K562 (cell line): ENCODE results near the gene CFAP410. TPM values are rescaled to one million over a fixed set of nuclear protein-coding genes. Genes with fewer than 3 reads are reported as not detected.

Experiments used
- ARHGAP35 ChIP-seq: fragments of 450-650 bp; IDR thresholded peaks from 2 replicates; pipeline ENCODE4 v1.6.1; 2018; ENCODE audit not compliant: partially characterized antibody
- BACH1 ChIP-seq: fragments of 200-800 bp; sonication (Bioruptor generic); IDR thresholded peaks from 2 replicates; pipeline ENCODE4 v1.6.1; 2016; ENCODE audit warnings: missing genetic modification characterization, missing compliant biosample characterization
- BHLHE40 ChIP-seq: IDR thresholded peaks from 2 replicates; pipeline ENCODE4 v1.6.1; 2011; ENCODE audit warnings: low read length, improper control_type of control experiment
- GABPB1 ChIP-seq: sonication (generic); formaldehyde crosslinking; IDR thresholded peaks from 2 replicates; pipeline ENCODE4 v1.8.0; 2022; ENCODE audit warnings: mild to moderate bottlenecking, missing genetic modification reagents
- HMG20B ChIP-seq: fragments of 250-450 bp; sonication (Bioruptor Pico); IDR thresholded peaks from 2 replicates; pipeline ENCODE4 v1.5.0; 2021; ENCODE audit warnings: mild to moderate bottlenecking
- ID3 ChIP-seq, 2 experiments: fragments of 250-450 bp in 1 of 2; fragments of 450-650 bp in 1 of 2; sonication (Bioruptor Pico) in 1 of 2; IDR thresholded peaks; 2 replicates each; pipeline versions ENCODE4 v1.6.1 to v1.8.0; 2016 to 2021; ENCODE audit warnings: mild to moderate bottlenecking in 2 of 2, moderate library complexity in 2 of 2, missing compliant biosample characterization in 1 of 2, missing genetic modification characterization in 1 of 2
- NELFE ChIP-seq: IDR thresholded peaks from 2 replicates; pipeline ENCODE4 v1.6.1; 2011; ENCODE audit warnings: mild to moderate bottlenecking; ENCODE audit not compliant: insufficient read depth, insufficient read length
- PCBP1 ChIP-seq: fragments of 200-400 bp; formaldehyde crosslinking; IDR thresholded peaks from 2 replicates; pipeline ENCODE4 v1.6.1; 2018; ENCODE audit warnings: mild to moderate bottlenecking, low read depth, low read length; ENCODE audit not compliant: poor library complexity, severe bottlenecking
- SAP30 ChIP-seq: fragments of 200-600 bp; sonication (generic); IDR thresholded peaks from 2 replicates; pipeline ENCODE4 v1.6.1; 2012; ENCODE audit warnings: borderline replicate concordance, low read depth, mild to moderate bottlenecking, moderate library complexity, low read length, control low read depth, inconsistent platforms; ENCODE audit not compliant: insufficient read depth, poor library complexity, severe bottlenecking
- TEAD4 ChIP-seq, 2 experiments: sonication (generic) in 1 of 2; formaldehyde crosslinking in 1 of 2; IDR thresholded peaks; 2 replicates each; pipeline versions ENCODE4 v1.6.1 to v1.8.0; 2012 to 2022; ENCODE audit warnings: borderline replicate concordance in 1 of 2, inconsistent platforms in 1 of 2, low read length in 1 of 2, mild to moderate bottlenecking in 1 of 2, missing genetic modification reagents in 1 of 2
- YBX1 ChIP-seq: fragments of 450-650 bp; IDR thresholded peaks from 2 replicates; pipeline ENCODE4 v1.7.1; 2016; ENCODE audit warnings: mild to moderate bottlenecking
- ZBTB8A ChIP-seq: fragments of 450-650 bp; IDR thresholded peaks from 2 replicates; pipeline ENCODE4 v1.6.1; 2018; ENCODE audit warnings: mild to moderate bottlenecking, moderate library complexity; ENCODE audit not compliant: partially characterized antibody
- ZBTB9 ChIP-seq: fragments of 450-650 bp; formaldehyde crosslinking; IDR thresholded peaks from 2 replicates; pipeline ENCODE4 v1.4.0; 2020; ENCODE audit warnings: mild to moderate bottlenecking, moderate library complexity
- ZNF143 ChIP-seq: sonication (generic); formaldehyde crosslinking; IDR thresholded peaks from 2 replicates; pipeline ENCODE4 v1.9.0; 2022; ENCODE audit warnings: mild to moderate bottlenecking, missing genetic modification reagents
- ZNF263 ChIP-seq: sonication (generic); formaldehyde crosslinking; IDR thresholded peaks from 2 replicates; pipeline ENCODE4 v1.8.0; 2022; ENCODE audit warnings: mild to moderate bottlenecking, missing genetic modification reagents, borderline replicate concordance
- ZNF395 ChIP-seq: fragments of 200-800 bp; sonication (Bioruptor generic); IDR thresholded peaks from 2 replicates; pipeline ENCODE4 v1.6.1; 2017; ENCODE audit warnings: missing genetic modification characterization, missing compliant biosample characterization
- ZNF436 ChIP-seq: fragments of 250-450, 450-650 bp; sonication (Bioruptor Pico); formaldehyde crosslinking; IDR thresholded peaks from 2 replicates; pipeline ENCODE4 v1.7.0; 2020; ENCODE audit warnings: mild to moderate bottlenecking
- ZNF449 ChIP-seq: fragments of 250-450 bp; sonication (Bioruptor Pico); IDR thresholded peaks from 2 replicates; pipeline ENCODE4 v1.8.0; 2022; ENCODE audit warnings: moderate library complexity, mild to moderate bottlenecking, inconsistent platforms
- ZNF561 ChIP-seq: fragments of 450-650 bp; formaldehyde crosslinking; conservative IDR thresholded peaks from 2 replicates; pipeline ENCODE4 v1.4.0; 2020; ENCODE audit warnings: mild to moderate bottlenecking, moderate library complexity
- ZSCAN29 ChIP-seq: fragments of 450-650 bp; IDR thresholded peaks from 2 replicates; pipeline ENCODE4 v1.6.1; 2017
- ZSCAN32 ChIP-seq: fragments of 450-650 bp; formaldehyde crosslinking; IDR thresholded peaks from 2 replicates; pipeline ENCODE4 v1.4.0; 2020; ENCODE audit warnings: mild to moderate bottlenecking, moderate library complexity
- polyA plus RNA-seq, 8 experiments: library from polyadenylated mRNA; depleted of rRNA in 4 of 8; stranded (reverse) in 5 of 8; unstranded in 3 of 8; fragments of >200 nt; fragmentation: Nextera tagmentation in 2 of 8; fragmentation: Illumina TruSeq in 1 of 8; extraction: Ambion mirVana in 2 of 8; extraction: Trizol in 1 of 8; gene quantifications; 2 replicates each; pipeline versions ENCODE4 v1.2.1 to v1.2.3, GENCODE V29; 2011 to 2014; ENCODE audit warnings: inconsistent platforms in 1 of 8, missing spikeins in 1 of 8
- total RNA-seq, 7 experiments: library from RNA; depleted of rRNA in 6 of 7; stranded (reverse); fragments of >200 nt in 6 of 7; fragmentation: Illumina TruSeq in 2 of 7; extraction: Trizol in 2 of 7; gene quantifications; 2 replicates each; pipeline versions ENCODE4 v1.2.1 to v1.2.3, GENCODE V29; 2011 to 2021; ENCODE audit warnings: low replicate concordance in 1 of 7

CFAP410 gene
- total and polyA plus RNA-seq, 9 of the 15 experiments (the other 6 are each of a cell fraction or from before 2014, with no cell fraction given): 0.07 to 17.3 (median 2.3) TPM

GRCh38 chr21:44337941-44338895 lies 972 bp downstream of the CFAP410 start (continued):
- TF ChIP-seq ZNF449 (CRISPR knock-in tag) (no peak), ID3 (CRISPR knock-in tag; IDR thresholded peaks at IDR 0.05) (no peak), ID3 (tag; IDR thresholded peaks at IDR 0.05) (0 out of 2 replicates have a peak, but pooled peaks have one; percentile 35), ZNF143 (CRISPR knock-in tag) (no peak), ZSCAN29 (no peak), ZNF561 (CRISPR knock-in tag) (no peak), ZNF263 (CRISPR knock-in tag) (peak; percentile 54; the same call in 1 of the 2 replicates), PCBP1 (no peak), YBX1 (no peak), SAP30 (peak; percentile 39), BHLHE40 (0 out of 2 replicates have a peak, but pooled peaks have one; percentile 21), ZNF395 (CRISPR knock-in tag) (no peak), ZBTB9 (peak; percentile 71; the same call in 1 of the 2 replicates), ZBTB8A (no peak), ZNF436 (CRISPR knock-in tag) (no peak), ARHGAP35 (no peak), ZSCAN32 (peak; percentile 63; the same call in 1 of the 2 replicates), GABPB1 (CRISPR knock-in tag) (no peak), HMG20B (CRISPR knock-in tag) (no peak), BACH1 (tag) (no peak), TEAD4 (IDR thresholded peaks at IDR 0.05; ENCODE audit: low read length) (no peak), TEAD4 (CRISPR knock-in tag; IDR thresholded peaks at IDR 0.05; ENCODE audit: borderline replicate concordance) (no peak), NELFE (no peak)
